Endothelial cell of umbilical vein (primary cell): ENCODE measurements around the gene STPG3. TPM values are rescaled to one million over a fixed set of nuclear protein-coding genes. Genes with fewer than 3 reads are reported as not detected.

Source experiments
- BruUV-seq: library from RNA; stranded (reverse); fragments of 400-500 nt; replicated peaks from 2 replicates; lab custom pipeline; 2021; lab: Mats Ljungman, UMichigan
- CTCF ChIA-PET: fragments of 300-600, 350-600 bp; sonication (Branson Sonifier 250); formaldehyde crosslinking; loops from one replicate; lab custom pipeline; 2021; ENCODE audit warnings: antibody characterized with exemption, inconsistent platforms; lab: Charles Lee
- POLR2A ChIA-PET: fragments of 300-600, 350-600 bp; sonication (Branson Sonifier 250); formaldehyde crosslinking; loops from one replicate; lab custom pipeline; 2021; ENCODE audit warnings: antibody characterized with exemption, inconsistent platforms; lab: Charles Lee
- DNase-seq: peaks from one replicate; pipeline ENCODE4 v3.0.0-alpha.2; 2011; ENCODE audit warnings: low read depth, low spot score
- FAIRE-seq: peaks from 2 replicates; lab custom pipeline; 2011; peaks lifted over from hg19 to GRCh38; lab: Jason Lieb, UNC
- H2AFZ ChIP-seq: 2 replicates; pipeline ENCODE4 v1.6.0; 2012; ENCODE audit warnings: low read depth, low read length, control low read depth, inconsistent platforms
- H3K27ac ChIP-seq: 2 replicates; pipeline ENCODE4 v1.5.1; 2011; ENCODE audit warnings: low read depth, mild to moderate bottlenecking, control low read depth, low read length, moderate library complexity; ENCODE audit not compliant: insufficient read depth
- H3K27me3 ChIP-seq, 2 experiments: 2 replicates each; pipeline versions ENCODE4 v1.6.0 to v1.6.1; 2011; ENCODE audit warnings: low read length in 2 of 2, mixed read lengths in 1 of 2; ENCODE audit not compliant: control insufficient read depth in 2 of 2, insufficient read depth in 2 of 2
- H3K36me3 ChIP-seq, 2 experiments: 2 replicates in 1 of 2; 3 replicates in 1 of 2; pipeline ENCODE4 v1.5.1; 2011; ENCODE audit warnings: low read length in 2 of 2, mild to moderate bottlenecking in 1 of 2, moderate library complexity in 1 of 2; ENCODE audit not compliant: control insufficient read depth in 2 of 2, insufficient read depth in 2 of 2; ENCODE audit errors: extremely low read depth in 1 of 2
- H3K4me1 ChIP-seq: 3 replicates; pipeline ENCODE4 v1.5.1; 2011; ENCODE audit warnings: mild to moderate bottlenecking, low read length; ENCODE audit not compliant: control insufficient read depth, insufficient read depth; ENCODE audit errors: extremely low read depth
- H3K4me2 ChIP-seq: 2 replicates; pipeline ENCODE4 v1.6.1; 2011; ENCODE audit warnings: low read length, control low read depth, mixed read lengths; ENCODE audit not compliant: insufficient read depth
- H3K4me3 ChIP-seq, 3 experiments: fragments of 200-600 bp in 1 of 3; sonication (generic), shearing (Covaris generic) in 1 of 3; replicated peaks in 1 of 3; 2 replicates each; pipeline ENCODE4 v1.5.1; 2011 to 2016; ENCODE audit warnings: control low read depth in 3 of 3, low read length in 3 of 3, mild to moderate bottlenecking in 2 of 3, inconsistent platforms in 1 of 3, low read depth in 1 of 3, moderate library complexity in 1 of 3; ENCODE audit not compliant: insufficient read depth in 1 of 3
- H3K79me2 ChIP-seq: 2 replicates; pipeline ENCODE4 v1.6.0; 2012; ENCODE audit warnings: low read length, inconsistent platforms; ENCODE audit not compliant: control insufficient read depth, insufficient read depth
- H3K9ac ChIP-seq: replicated peaks from 2 replicates; pipeline ENCODE3; 2011; ENCODE audit warnings: low read length, control low read depth; ENCODE audit not compliant: insufficient read depth; ENCODE audit errors: extremely low read depth
- H3K9me1 ChIP-seq: replicated peaks from 3 replicates; pipeline ENCODE4 v1.6.0; 2011; ENCODE audit warnings: mild to moderate bottlenecking, low read length; ENCODE audit not compliant: control insufficient read depth, insufficient read depth; ENCODE audit errors: extremely low read depth
- H3K9me3 ChIP-seq: replicated peaks from 2 replicates; pipeline ENCODE4 v1.5.1; 2012; ENCODE audit warnings: low read length, inconsistent platforms; ENCODE audit not compliant: control insufficient read depth, insufficient read depth
- H4K20me1 ChIP-seq: replicated peaks from 2 replicates; pipeline ENCODE3; 2011; ENCODE audit warnings: mild to moderate bottlenecking, low read length; ENCODE audit not compliant: control insufficient read depth, insufficient read depth; ENCODE audit errors: extremely low read depth
- CTCF ChIP-seq, 2 donors: IDR thresholded peaks; 1 replicate in 1 of 2; 2 replicates in 1 of 2; pipeline ENCODE4 v1.5.1; 2011; ENCODE audit warnings: low read length in 2 of 2, mild to moderate bottlenecking in 2 of 2, moderate library complexity in 2 of 2, control low read depth in 1 of 2, inconsistent platforms in 1 of 2, low read depth in 1 of 2; ENCODE audit not compliant: insufficient read depth in 1 of 2; ENCODE audit errors: extremely low read depth in 1 of 2
- EZH2 ChIP-seq: IDR thresholded peaks from 2 replicates; pipeline ENCODE4 v1.6.1; 2012; ENCODE audit warnings: borderline replicate concordance, low read depth, mild to moderate bottlenecking, moderate library complexity, low read length, inconsistent platforms; ENCODE audit not compliant: severe bottlenecking
- JUN ChIP-seq: IDR thresholded peaks from 2 replicates; pipeline ENCODE4 v1.6.1; 2011; ENCODE audit warnings: borderline replicate concordance, low read depth; ENCODE audit not compliant: insufficient read length, insufficient read depth
- POLR2AphosphoS5 ChIP-seq: IDR thresholded peaks from 2 replicates; pipeline ENCODE4 v1.6.1; 2012; ENCODE audit warnings: low read depth, mild to moderate bottlenecking, control low read depth, low read length, moderate library complexity; ENCODE audit not compliant: insufficient read depth
- dilution Hi-C: fragments of 300-500 bp; cut with MboI; formaldehyde crosslinking; loops from one replicate; pipeline ENCODE4 v1.15.0; 2019; ENCODE audit warnings: low sequenced_read_pairs; ENCODE audit not compliant: extremely low pct_ligation_motif_present
- intact Hi-C: fragments of 100-400 bp; cut with micrococcal nuclease; formaldehyde crosslinking; loops from one replicate; pipeline ENCODE4 v1.10.0; 2022
- polyA plus RNA-seq, 4 experiments: library from polyadenylated mRNA; depleted of rRNA in 3 of 4; stranded (reverse) in 3 of 4; unstranded in 1 of 4; fragments of >200 nt; gene quantifications; 2 replicates each; pipeline versions ENCODE4 v1.2.1 to v1.2.3, GENCODE V29; 2011 to 2012; ENCODE audit warnings: missing spikeins in 1 of 4
- total RNA-seq: library from RNA; stranded (reverse); gene quantifications from 2 replicates; pipeline ENCODE4 v1.2.3, GENCODE V29; 2021

Gene STPG3
- total and polyA plus RNA-seq, 2 donors (not counting 3 experiments of a cell fraction or from before 2014, with no cell fraction given) = not detected

GRCh38 chr9:137268538-137269201 is 17.6 kb downstream of the STPG3 start:
- no peaks in the 10 kb centered on the region for H3K79me2 ChIP-seq
- no peak overlapping the region for H2AFZ ChIP-seq
- intact Hi-C loops = loop anchor here (1.0 to 2.0 kb wide), 3 partner anchors 9 to 68 kb away; partner anchors contain the start of genes NELFB, TOR4A and TPRN
- no peak overlapping the region for H3K4me3 ChIP-seq
- no peaks in the 10 kb centered on the region for H3K9me3 ChIP-seq
- CTCF ChIA-PET = interaction anchor here (0.9 to 1.3 kb wide), 3 partner anchors 14 to 32 kb away, joined by 3 to 9 read pairs (median 3); partner anchors contain the start of gene NELFB
- POLR2A ChIA-PET = interaction anchor here (0.8 to 1.4 kb wide), 2 partner anchors 26 to 28 kb away, joined by 5 to 7 read pairs; partner anchors contain the start of gene TUBB4B
- H3K4me1 ChIP-seq = peaks cover 22% of the 10 kb centered on the region
- no peak overlapping the region for H3K4me2 ChIP-seq
- FAIRE-seq (peak; percentile 85), DNase-seq (peak; percentile 51)
- no peaks in the 10 kb centered on the region for H3K27me3 ChIP-seq
- no peaks in the 10 kb centered on the region for H3K9me1 ChIP-seq
- H3K36me3 ChIP-seq = peaks cover 0 to 40% of the 10 kb centered on the region in 2 experiments
- no peak overlapping the region for H3K9ac ChIP-seq
- dilution Hi-C loops = no loop called here
- no peak for TF ChIP-seq JUN
- TF ChIP-seq POLR2AphosphoS5 = peak; percentile 57
- TF ChIP-seq EZH2 = no peak
- TF ChIP-seq CTCF (IDR thresholded peaks at IDR 0.05; ENCODE audit: extremely low read depth in 1 of 2, insufficient read depth in 1 of 2, low read depth in 1 of 2, low read length in 2 of 2) = no peak
- peak overlapping the region; percentile 47 for H3K27ac ChIP-seq
- no peaks in the 10 kb centered on the region for H4K20me1 ChIP-seq
- TSS peak; percentile 37 for BruUV-seq
